ENCODE results near the gene CARNS1. TPM values are rescaled to one million over a fixed set of nuclear protein-coding genes. Genes with fewer than 3 reads are reported as not detected.
A peak's percentile ranks its signal among the peaks of the same experiment; 100 is the strongest.

Gene CARNS1
- total RNA-seq, 3 donors from 2014 or later (not counting 1 experiment from before 2014, with no cell fraction given), result 25.0 to 29.0 (median 25.0) TPM

GRCh38 chr11:67434395-67434881 is 19.0 kb downstream of the CARNS1 start:
- intact Hi-C loops (cut with micrococcal nuclease), result no loop called here
- H3K27ac Mint-ChIP-seq, result peak overlapping the region; percentile 88 to 92
- no peaks in the 10 kb centered on the region for H3K36me3 Mint-ChIP-seq
- DNase-seq (peak in 1 of 2 donors; percentile 54), ATAC-seq (peak in 1 of 3 donors; percentile 3)
- peaks cover 35% of the 10 kb centered on the region for H3K36me3 ChIP-seq (ENCODE audit: control insufficient read depth, insufficient read depth, low read length)
- TF ChIP-seq CTCF (IDR thresholded peaks at IDR 0.05), result no peak
- 47% methylated on average over 23 of the region's 23 CpGs for WGBS (ENCODE audit: insufficient coverage)
- H3K4me1 ChIP-seq (ENCODE audit: control insufficient read depth, insufficient read depth, low read length), result peaks cover 73% of the 10 kb centered on the region
- H3K27ac ChIP-seq (ENCODE audit: low read length), result peak overlapping the region; percentile 86
- H3K4me3 Mint-ChIP-seq, result peak overlapping the region; percentile 78
- no peaks in the 10 kb centered on the region for H3K27me3 Mint-ChIP-seq (ENCODE audit: low read depth in 2 of 2)
- H3K9me3 Mint-ChIP-seq, result no peaks in the 10 kb centered on the region
- peaks cover 43 to 65% of the 10 kb centered on the region in 2 donors for H3K4me1 Mint-ChIP-seq
- no peak overlapping the region for H3K4me3 ChIP-seq (ENCODE audit: low read length)
- H3K9me3 ChIP-seq (ENCODE audit: control insufficient read depth, insufficient read depth, low read length), result no peaks in the 10 kb centered on the region
- H3K27me3 ChIP-seq (ENCODE audit: control insufficient read depth, insufficient read depth, low read length), result no peaks in the 10 kb centered on the region

DNA sequence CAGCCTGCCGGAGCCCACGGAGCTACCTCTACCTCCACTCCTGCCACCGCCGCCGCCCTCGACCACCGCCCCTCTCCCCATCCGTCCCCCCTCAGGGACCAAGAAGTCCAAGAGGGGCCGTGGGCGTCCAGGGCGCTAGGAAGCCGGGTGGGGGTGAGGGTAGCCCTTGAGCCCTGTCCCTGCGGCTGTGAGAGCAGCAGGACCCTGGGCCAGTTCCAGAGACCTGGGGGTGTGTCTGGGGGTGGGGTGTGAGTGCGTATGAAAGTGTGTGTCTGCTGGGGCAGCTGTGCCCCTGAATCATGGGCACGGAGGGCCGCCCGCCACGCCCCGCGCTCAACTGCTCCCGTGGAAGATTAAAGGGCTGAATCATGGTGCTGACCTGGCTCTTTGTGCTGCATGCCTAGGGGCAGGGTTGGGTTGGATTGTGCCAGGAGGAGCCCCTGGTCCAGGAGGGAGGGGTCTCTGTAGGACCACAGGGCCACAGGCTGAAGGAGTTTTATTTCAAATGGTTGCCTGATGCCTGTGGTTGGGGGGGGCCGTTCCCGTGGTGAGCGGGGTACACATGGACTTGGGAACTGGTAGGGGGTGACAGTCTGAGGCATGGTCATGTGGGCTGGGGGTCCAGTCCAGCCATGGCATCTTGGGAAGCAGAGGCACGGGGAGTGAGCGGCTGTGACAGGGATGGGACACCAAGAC is 19.7 kb downstream of the CARNS1 start:
- H3K9me3 Mint-ChIP-seq, result no peaks in the 10 kb centered on the region
- intact Hi-C loops (cut with micrococcal nuclease), result no loop called here
- 50% methylated on average over 25 of the region's 26 CpGs for WGBS (ENCODE audit: insufficient coverage)
- peaks cover 35% of the 10 kb centered on the region for H3K36me3 ChIP-seq (ENCODE audit: control insufficient read depth, insufficient read depth, low read length)
- no peaks in the 10 kb centered on the region for H3K9me3 ChIP-seq (ENCODE audit: control insufficient read depth, insufficient read depth, low read length)
- peak overlapping the region; percentile 95 for H3K4me3 Mint-ChIP-seq
- no peak for TF ChIP-seq CTCF (IDR thresholded peaks at IDR 0.05)
- DNase-seq (peak in 1 of 2 donors; percentile 36), ATAC-seq (no peak)
- H3K36me3 Mint-ChIP-seq, result no peaks in the 10 kb centered on the region
- no peaks in the 10 kb centered on the region for H3K27me3 Mint-ChIP-seq (ENCODE audit: low read depth in 2 of 2)
- H3K4me1 ChIP-seq (ENCODE audit: control insufficient read depth, insufficient read depth, low read length), result peaks cover 74% of the 10 kb centered on the region
- peak overlapping the region; percentile 86 for H3K27ac ChIP-seq (ENCODE audit: low read length)
- H3K27ac Mint-ChIP-seq, result peak overlapping the region; percentile 88 to 92
- H3K4me3 ChIP-seq (ENCODE audit: low read length), result peak overlapping the region; percentile 81
- H3K27me3 ChIP-seq (ENCODE audit: control insufficient read depth, insufficient read depth, low read length), result no peaks in the 10 kb centered on the region
- peaks cover 51 to 72% of the 10 kb centered on the region in 2 donors for H3K4me1 Mint-ChIP-seq

DNA sequence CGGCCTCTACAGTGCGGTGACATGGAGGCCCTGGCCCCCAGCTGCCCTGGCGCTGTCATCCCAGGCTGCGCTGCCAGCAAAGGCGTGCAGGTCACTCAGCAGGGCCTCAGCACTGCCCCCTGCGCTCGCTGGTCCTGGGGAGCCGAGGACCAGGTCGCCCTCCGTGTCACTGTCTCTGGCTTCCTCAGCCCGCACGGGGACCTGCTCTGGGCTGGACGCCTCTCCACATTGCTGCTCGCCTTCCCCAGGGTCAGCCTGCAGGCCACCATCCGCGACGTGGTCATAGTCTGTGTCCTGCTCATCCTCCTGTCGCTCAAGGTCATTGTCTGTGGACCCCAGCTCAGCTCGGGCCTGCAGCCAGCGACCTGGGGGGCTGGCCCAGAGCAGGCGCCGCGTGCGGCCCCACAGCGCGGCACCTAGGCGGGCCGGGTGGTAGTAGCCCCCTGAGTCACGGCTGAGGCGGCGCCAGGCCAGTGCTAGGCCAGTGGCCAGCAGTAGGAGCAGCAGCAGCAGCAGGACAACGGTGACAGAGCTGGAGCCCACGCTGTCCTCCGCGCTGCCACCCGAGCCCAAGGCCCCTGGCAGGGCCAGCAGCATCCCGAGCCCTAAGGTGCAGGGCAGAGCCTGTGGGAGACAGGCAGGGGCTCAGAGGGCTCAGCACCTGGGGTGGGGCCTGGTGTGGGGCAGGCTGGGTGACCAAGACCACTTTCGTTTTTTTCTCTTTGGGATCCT is 20.4 kb downstream of the CARNS1 start:
- no peaks in the 10 kb centered on the region for H3K9me3 ChIP-seq (ENCODE audit: control insufficient read depth, insufficient read depth, low read length)
- H3K27me3 ChIP-seq (ENCODE audit: control insufficient read depth, insufficient read depth, low read length), result no peaks in the 10 kb centered on the region
- H3K4me3 ChIP-seq (ENCODE audit: low read length), result peak overlapping the region; percentile 81
- DNase-seq (peak in 1 of 2 donors; percentile 30), ATAC-seq (no peak)
- Mint-ChIP-seq H3K27ac (peak overlapping the region; percentile 88 to 92), H3K36me3 (no peaks in the 10 kb centered on the region), H3K9me3 (no peaks in the 10 kb centered on the region), H3K4me1 (peaks cover 58 to 79% of the 10 kb centered on the region in 2 donors), H3K27me3 (ENCODE audit: low read depth in 2 of 2) (no peaks in the 10 kb centered on the region), H3K4me3 (peak overlapping the region; percentile 95)
- 46% methylated on average over 38 of the region's 38 CpGs for WGBS (ENCODE audit: insufficient coverage)
- H3K27ac ChIP-seq (ENCODE audit: low read length), result peak overlapping the region; percentile 41
- H3K36me3 ChIP-seq (ENCODE audit: control insufficient read depth, insufficient read depth, low read length), result peaks cover 33% of the 10 kb centered on the region
- no peak for TF ChIP-seq CTCF (IDR thresholded peaks at IDR 0.05)
- intact Hi-C loops (cut with micrococcal nuclease), result loop anchor here (2.0 kb wide), 1 partner anchor 33 kb away; no protein-coding TSS in a partner anchor
- H3K4me1 ChIP-seq (ENCODE audit: control insufficient read depth, insufficient read depth, low read length), result peaks cover 81% of the 10 kb centered on the region
